Fibroblast of lung (primary cell): ENCODE data around the gene UBL3. TPM values are rescaled to one million over a fixed set of nuclear protein-coding genes. Genes with fewer than 3 reads are reported as not detected.

ENCODE experiments used
- DNase-seq, 2 donors: peaks; one replicate each; pipeline versions ENCODE4 v3.0.0 to v3.0.0-alpha.2; 2010; ENCODE audit warnings: low read depth in 2 of 2
- H2AFZ ChIP-seq: 2 replicates; pipeline ENCODE4 v1.5.1; 2012; ENCODE audit warnings: low read length, control low read depth, inconsistent platforms
- H3K27ac ChIP-seq: 2 replicates; pipeline ENCODE4 v1.5.1; 2011; ENCODE audit warnings: low read length, control low read depth; ENCODE audit not compliant: insufficient read depth
- H3K27me3 ChIP-seq: 2 replicates; pipeline ENCODE4 v1.5.1; 2011; ENCODE audit warnings: mild to moderate bottlenecking, low read length; ENCODE audit not compliant: control insufficient read depth, insufficient read depth
- H3K36me3 ChIP-seq: 2 replicates; pipeline ENCODE4 v1.5.1; 2011; ENCODE audit warnings: low read length; ENCODE audit not compliant: control insufficient read depth, insufficient read depth
- H3K4me1 ChIP-seq: 2 replicates; pipeline ENCODE4 v1.5.1; 2011; ENCODE audit warnings: low read length; ENCODE audit not compliant: control insufficient read depth, insufficient read depth; ENCODE audit errors: extremely low read depth
- H3K4me2 ChIP-seq: 2 replicates; pipeline ENCODE4 v1.5.1; 2011; ENCODE audit warnings: low read length, control low read depth; ENCODE audit not compliant: insufficient read depth; ENCODE audit errors: extremely low read depth
- H3K4me3 ChIP-seq, 4 experiments: fragments of 200-600 bp in 1 of 4; sonication (generic) in 1 of 4; replicated peaks in 1 of 4; 2 replicates each; pipeline ENCODE4 v1.5.1; 2011 to 2016; ENCODE audit warnings: low read length in 4 of 4, low read depth in 3 of 4, mild to moderate bottlenecking in 3 of 4, control low read depth in 2 of 4, inconsistent platforms in 1 of 4, mixed read lengths in 1 of 4; ENCODE audit not compliant: insufficient read depth in 1 of 4; ENCODE audit errors: control extremely low read depth in 1 of 4
- H3K79me2 ChIP-seq: 2 replicates; pipeline ENCODE4 v1.5.1; 2012; ENCODE audit warnings: mild to moderate bottlenecking, low read length, inconsistent platforms; ENCODE audit not compliant: control insufficient read depth, insufficient read depth
- H3K9ac ChIP-seq: 2 replicates; pipeline ENCODE4 v1.5.1; 2011; ENCODE audit warnings: mild to moderate bottlenecking, low read length, control low read depth; ENCODE audit not compliant: insufficient read depth
- H3K9me3 ChIP-seq: 2 replicates; pipeline ENCODE4 v1.5.1; 2012; ENCODE audit warnings: low read depth, low read length; ENCODE audit not compliant: control insufficient read depth, insufficient read depth
- H4K20me1 ChIP-seq: 2 replicates; pipeline ENCODE4 v1.5.1; 2011; ENCODE audit warnings: low read length; ENCODE audit not compliant: control insufficient read depth, insufficient read depth; ENCODE audit errors: extremely low read depth
- CTCF ChIP-seq, 2 donors: IDR thresholded peaks in 1 of 2; conservative IDR thresholded peaks in 1 of 2; 1 replicate in 1 of 2; 2 replicates in 1 of 2; pipeline ENCODE4 v1.5.1; 2011 to 2012; ENCODE audit warnings: low read length in 2 of 2, control low read depth in 1 of 2, inconsistent platforms in 1 of 2, low read depth in 1 of 2, mild to moderate bottlenecking in 1 of 2
- EZH2 ChIP-seq: IDR thresholded peaks from 2 replicates; pipeline ENCODE4 v1.5.1; 2012; ENCODE audit warnings: low read length, control low read depth, mild to moderate bottlenecking; ENCODE audit errors: missing control alignments
- polyA plus RNA-seq, 2 donors: library from polyadenylated mRNA; depleted of rRNA in 1 of 2; stranded (reverse) in 1 of 2; unstranded in 1 of 2; fragments of >200 nt; gene quantifications; 2 replicates each; pipeline ENCODE4 v1.2.1, GENCODE V29; 2011 to 2012; ENCODE audit warnings: missing spikeins in 1 of 2
- total RNA-seq: library from RNA; depleted of rRNA; stranded (reverse); fragments of >200 nt; gene quantifications from 2 replicates; pipeline ENCODE4 v1.2.1, GENCODE V29; 2014

UBL3 gene
- total and polyA plus RNA-seq, 2 donors (not counting 1 experiment from before 2014, with no cell fraction given): 10.7 to 18.3 TPM

- H2AFZ ChIP-seq: no peak overlapping the region
- peaks cover under 1% of the 10 kb centered on the region for H3K27me3 ChIP-seq
- no peaks in the 10 kb centered on the region for H3K36me3 ChIP-seq
- TF ChIP-seq CTCF (conservative IDR thresholded peaks at IDR 0.05 in 1 of 2, IDR thresholded peaks at IDR 0.05 in 1 of 2; ENCODE audit: low read depth in 1 of 2, low read length in 2 of 2): no peak
- no peak for TF ChIP-seq EZH2
- H3K4me3 ChIP-seq: no peak overlapping the region
- DNase-seq: no peak
- no peak overlapping the region for H3K27ac ChIP-seq
- no peaks in the 10 kb centered on the region for H4K20me1 ChIP-seq
- H3K4me2 ChIP-seq: no peak overlapping the region
- H3K9me3 ChIP-seq: no peaks in the 10 kb centered on the region
- H3K9ac ChIP-seq: no peak overlapping the region
- no peaks in the 10 kb centered on the region for H3K4me1 ChIP-seq
- H3K79me2 ChIP-seq: no peaks in the 10 kb centered on the region
Observed at GRCh38 chr13:29740961-29741360, 109.5 kb downstream of the UBL3 start.

GRCh38 chr13:29737061-29737460 is 113.4 kb downstream of the UBL3 start:
- H3K9ac ChIP-seq: no peak overlapping the region
- no peak for DNase-seq
- TF ChIP-seq EZH2: no peak
- no peak for TF ChIP-seq CTCF (conservative IDR thresholded peaks at IDR 0.05 in 1 of 2, IDR thresholded peaks at IDR 0.05 in 1 of 2; ENCODE audit: low read depth in 1 of 2, low read length in 2 of 2)
- no peaks in the 10 kb centered on the region for H3K36me3 ChIP-seq
- H2AFZ ChIP-seq: no peak overlapping the region
- peaks cover 4% of the 10 kb centered on the region for H3K27me3 ChIP-seq
- H3K4me3 ChIP-seq: no peak overlapping the region
- no peaks in the 10 kb centered on the region for H3K4me1 ChIP-seq
- no peaks in the 10 kb centered on the region for H4K20me1 ChIP-seq
- H3K27ac ChIP-seq: no peak overlapping the region
- H3K9me3 ChIP-seq: no peaks in the 10 kb centered on the region
- H3K4me2 ChIP-seq: no peak overlapping the region
- no peaks in the 10 kb centered on the region for H3K79me2 ChIP-seq

GRCh38 chr13:29733147-29733611 is 117.2 kb downstream of the UBL3 start:
- no peaks in the 10 kb centered on the region for H3K9me3 ChIP-seq
- H3K4me3 ChIP-seq: no peak overlapping the region
- no peaks in the 10 kb centered on the region for H3K4me1 ChIP-seq
- no peak for TF ChIP-seq CTCF (conservative IDR thresholded peaks at IDR 0.05 in 1 of 2, IDR thresholded peaks at IDR 0.05 in 1 of 2; ENCODE audit: low read depth in 1 of 2, low read length in 2 of 2)
- no peak for TF ChIP-seq EZH2
- H3K4me2 ChIP-seq: no peak overlapping the region
- no peaks in the 10 kb centered on the region for H4K20me1 ChIP-seq
- no peak for DNase-seq
- no peaks in the 10 kb centered on the region for H3K36me3 ChIP-seq
- H3K27ac ChIP-seq: no peak overlapping the region
- H2AFZ ChIP-seq: no peak overlapping the region
- H3K27me3 ChIP-seq: peaks cover 17% of the 10 kb centered on the region
- no peaks in the 10 kb centered on the region for H3K79me2 ChIP-seq
- no peak overlapping the region for H3K9ac ChIP-seq
